Measurements from ENCODE around the gene RPH3AL. TPM values are rescaled to one million over a fixed set of nuclear protein-coding genes. Genes with fewer than 3 reads are reported as not detected.
"Not testable (repeated sequence)": the region's sequence is repeated elsewhere in the genome, so short reads cannot be mapped to it uniquely, and the experiment has no call there.

Gene RPH3AL
- total RNA-seq, 1 experiment from 2014 or later = 3.9 TPM

- no peak for DNase-seq (ENCODE audit: low spot score)
Observed at GRCh38 chr17:282000-282911, 70.4 kb downstream of the RPH3AL start.

GRCh38 chr17:281365-281999, 71.1 kb downstream of the RPH3AL start:
- DNase-seq (ENCODE audit: low spot score) = no peak

GRCh38 chr17:280901-281300, 71.7 kb downstream of the RPH3AL start:
- DNase-seq (ENCODE audit: low spot score) = no peak

- no peak for DNase-seq (ENCODE audit: low spot score)
Observed at GRCh38 chr17:280216-280615, 72.4 kb downstream of the RPH3AL start.

- no peak for DNase-seq (ENCODE audit: low spot score)
Observed at GRCh38 chr17:279776-280175, 72.8 kb downstream of the RPH3AL start.

- DNase-seq (ENCODE audit: low spot score) = no peak
Observed at GRCh38 chr17:279331-279730, 73.3 kb downstream of the RPH3AL start.

GRCh38 chr17:278676-279059, 73.9 kb downstream of the RPH3AL start:
- DNase-seq (ENCODE audit: low spot score) = no peak

- DNase-seq (ENCODE audit: low spot score) = no peak
Observed at GRCh38 chr17:278055-278675, 74.4 kb downstream of the RPH3AL start.

GRCh38 chr17:274902-275301, 77.7 kb downstream of the RPH3AL start:
- no peak for DNase-seq (ENCODE audit: low spot score)

- no peak for DNase-seq (ENCODE audit: low spot score)
Observed at GRCh38 chr17:273981-274832, 78.4 kb downstream of the RPH3AL start.

GRCh38 chr17:272856-273255, 79.8 kb downstream of the RPH3AL start:
- DNase-seq (ENCODE audit: low spot score) = not testable (repeated sequence)

GRCh38 chr17:271928-272623, 80.5 kb downstream of the RPH3AL start:
- not testable (repeated sequence) for DNase-seq (ENCODE audit: low spot score)

GRCh38 chr17:269616-270514, 82.7 kb downstream of the RPH3AL start:
- DNase-seq (ENCODE audit: low spot score) = no peak

GRCh38 chr17:266701-267667, 85.6 kb downstream of the RPH3AL start:
- DNase-seq (ENCODE audit: low spot score) = no peak

- DNase-seq (ENCODE audit: low spot score) = no peak
Observed at GRCh38 chr17:266219-266618, 86.4 kb downstream of the RPH3AL start.

- DNase-seq (ENCODE audit: low spot score) = no peak
Observed at GRCh38 chr17:265718-266117, 86.9 kb downstream of the RPH3AL start.

GRCh38 chr17:263773-264172, 88.8 kb downstream of the RPH3AL start:
- DNase-seq (ENCODE audit: low spot score) = no peak

GRCh38 chr17:263271-263670, 89.3 kb downstream of the RPH3AL start:
- no peak for DNase-seq (ENCODE audit: low spot score)

- no peak for DNase-seq (ENCODE audit: low spot score)
Observed at GRCh38 chr17:261635-262034, 91.0 kb downstream of the RPH3AL start.
